GM12864 (cell line): ENCODE results near the gene PAK5.

Source experiments
- DNase-seq: peaks from one replicate; pipeline ENCODE4 v3.0.0-alpha.2; 2011; ENCODE audit warnings: low read depth
- H3K4me3 ChIP-seq: 2 replicates; pipeline ENCODE4 v1.5.1; 2011; ENCODE audit warnings: mild to moderate bottlenecking, low read depth, low read length, control low read depth
- TF ChIP-seq, protein P1 (sequence below): IDR thresholded peaks from 2 replicates; pipeline ENCODE4 v1.5.1; 2011; ENCODE audit warnings: low read depth, mild to moderate bottlenecking, moderate library complexity, low read length, control low read depth, inconsistent platforms; ENCODE audit errors: missing control alignments

The PAK5 gene

DNA sequence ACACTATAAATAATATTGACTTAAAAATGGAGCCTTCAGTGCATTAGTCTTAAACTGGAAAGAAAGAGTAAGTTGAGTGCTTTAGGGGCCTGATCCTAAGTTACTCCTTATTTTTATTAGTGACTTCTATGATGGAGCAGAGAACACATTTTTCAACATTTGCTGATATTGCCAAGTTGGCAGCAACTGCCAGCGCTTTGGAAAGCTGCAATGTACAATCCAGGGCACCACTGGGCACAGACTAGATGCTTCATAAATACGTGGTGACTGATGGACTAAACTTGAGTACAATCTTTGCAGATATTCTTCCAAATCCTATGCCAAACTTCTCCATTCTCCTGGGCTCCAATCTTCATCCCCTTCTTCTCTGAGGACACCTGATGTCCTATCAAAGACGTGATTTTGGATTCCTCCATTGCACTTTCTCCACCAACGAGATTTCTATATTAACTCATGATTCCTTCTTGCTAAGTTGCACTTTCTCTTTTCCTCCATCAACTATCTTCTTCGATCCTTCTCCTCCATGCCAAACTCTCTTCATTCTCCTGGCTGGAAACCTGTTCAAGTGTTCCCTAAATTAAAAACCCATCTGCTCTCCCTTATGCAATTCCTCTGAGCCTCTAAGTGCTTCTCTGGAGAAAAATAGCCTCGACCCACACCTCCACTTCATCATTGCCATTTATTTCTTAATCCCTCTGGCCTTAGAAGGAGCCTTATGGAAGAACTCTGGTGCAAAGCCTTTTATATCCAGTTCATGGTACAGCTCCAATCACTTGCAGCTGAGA is 28.5 kb upstream of the PAK5 start:
- TF ChIP-seq, protein P1, sequence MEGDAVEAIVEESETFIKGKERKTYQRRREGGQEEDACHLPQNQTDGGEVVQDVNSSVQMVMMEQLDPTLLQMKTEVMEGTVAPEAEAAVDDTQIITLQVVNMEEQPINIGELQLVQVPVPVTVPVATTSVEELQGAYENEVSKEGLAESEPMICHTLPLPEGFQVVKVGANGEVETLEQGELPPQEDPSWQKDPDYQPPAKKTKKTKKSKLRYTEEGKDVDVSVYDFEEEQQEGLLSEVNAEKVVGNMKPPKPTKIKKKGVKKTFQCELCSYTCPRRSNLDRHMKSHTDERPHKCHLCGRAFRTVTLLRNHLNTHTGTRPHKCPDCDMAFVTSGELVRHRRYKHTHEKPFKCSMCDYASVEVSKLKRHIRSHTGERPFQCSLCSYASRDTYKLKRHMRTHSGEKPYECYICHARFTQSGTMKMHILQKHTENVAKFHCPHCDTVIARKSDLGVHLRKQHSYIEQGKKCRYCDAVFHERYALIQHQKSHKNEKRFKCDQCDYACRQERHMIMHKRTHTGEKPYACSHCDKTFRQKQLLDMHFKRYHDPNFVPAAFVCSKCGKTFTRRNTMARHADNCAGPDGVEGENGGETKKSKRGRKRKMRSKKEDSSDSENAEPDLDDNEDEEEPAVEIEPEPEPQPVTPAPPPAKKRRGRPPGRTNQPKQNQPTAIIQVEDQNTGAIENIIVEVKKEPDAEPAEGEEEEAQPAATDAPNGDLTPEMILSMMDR: no peak
- no peak for DNase-seq
- no peak overlapping the region for H3K4me3 ChIP-seq

DNA sequence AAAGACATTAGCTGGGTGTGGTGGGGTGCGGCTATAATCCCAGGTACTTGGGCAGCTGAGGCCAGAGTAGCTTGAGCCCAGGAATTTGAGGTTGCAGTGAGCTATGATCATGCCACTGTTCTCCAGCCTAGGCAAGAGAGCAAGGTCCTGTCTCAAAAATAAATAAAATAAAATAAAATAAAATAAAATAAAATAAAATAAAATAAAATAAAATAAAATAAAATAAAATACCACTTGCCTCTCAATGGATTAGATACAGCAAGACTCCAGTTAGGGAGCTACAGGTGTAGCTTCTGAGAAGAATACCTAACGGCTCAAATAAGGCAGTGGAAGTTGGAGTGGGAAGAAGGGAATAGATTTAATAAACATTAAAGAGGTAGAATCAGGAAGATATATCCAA is 13.7 kb upstream of the PAK5 start:
- DNase-seq: no peak
- no peak overlapping the region for H3K4me3 ChIP-seq
- TF ChIP-seq, protein P1: no peak

DNA sequence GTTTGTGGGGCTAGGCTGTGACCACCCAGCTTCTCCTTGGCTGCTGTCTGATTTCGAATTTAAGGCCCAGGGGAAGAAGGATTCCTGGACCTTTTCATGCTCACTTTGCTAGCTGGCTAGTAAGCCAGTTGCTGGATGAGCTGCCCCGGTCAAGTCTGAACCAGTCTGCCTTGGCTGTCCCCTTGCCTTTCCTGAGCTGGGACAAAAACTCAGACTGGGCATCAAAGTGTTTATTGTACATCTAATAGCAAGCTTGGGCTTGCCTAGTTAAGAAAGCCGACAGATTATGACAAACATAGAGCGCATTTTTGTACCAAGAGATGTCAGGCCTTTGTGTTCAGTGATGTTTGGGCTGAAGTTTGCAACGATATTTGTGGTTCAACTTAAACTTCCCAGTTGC is 750 bp upstream of the PAK5 start:
- H3K4me3 ChIP-seq: no peak overlapping the region
- TF ChIP-seq, protein P1: no peak
- DNase-seq: no peak

DNA sequence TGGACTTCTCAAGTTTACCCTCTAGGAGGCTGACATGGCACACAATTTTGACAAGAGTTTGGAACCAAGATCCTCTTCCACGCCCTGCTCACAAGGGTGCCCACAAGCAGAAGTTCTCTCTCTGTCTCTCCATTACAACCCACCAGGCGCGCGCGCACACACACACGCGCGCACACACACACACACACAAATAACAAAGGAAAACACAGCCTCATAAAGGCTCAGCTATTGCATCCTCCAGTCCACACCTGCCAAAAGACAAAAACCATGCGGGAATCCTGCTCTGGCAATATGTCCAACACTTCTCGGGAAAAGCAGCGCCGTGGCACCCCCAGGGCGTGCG is 870 bp downstream of the PAK5 start:
- H3K4me3 ChIP-seq: no peak overlapping the region
- TF ChIP-seq, protein P1: no peak
- DNase-seq: no peak

DNA sequence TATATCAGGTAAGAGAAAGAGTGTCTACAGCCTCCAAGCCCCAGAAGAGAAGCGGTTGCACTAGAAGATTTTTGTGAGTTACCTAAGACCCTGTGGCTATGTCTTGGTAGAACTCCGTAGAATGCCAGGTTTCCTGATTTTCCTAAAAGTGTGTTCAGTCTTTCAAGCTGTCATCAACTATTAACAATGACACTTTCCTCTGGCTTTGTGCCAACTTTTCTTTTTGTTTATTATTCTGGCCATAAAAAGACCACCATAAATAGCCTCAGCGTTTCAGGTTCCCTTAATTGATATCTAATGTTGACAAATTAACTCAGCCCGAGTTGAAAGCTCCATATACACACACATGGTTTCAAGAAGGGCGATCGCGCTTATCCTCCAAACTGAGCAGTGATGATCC is 1.2 kb downstream of the PAK5 start:
- H3K4me3 ChIP-seq: no peak overlapping the region
- no peak for DNase-seq
- TF ChIP-seq, protein P1: no peak

DNA sequence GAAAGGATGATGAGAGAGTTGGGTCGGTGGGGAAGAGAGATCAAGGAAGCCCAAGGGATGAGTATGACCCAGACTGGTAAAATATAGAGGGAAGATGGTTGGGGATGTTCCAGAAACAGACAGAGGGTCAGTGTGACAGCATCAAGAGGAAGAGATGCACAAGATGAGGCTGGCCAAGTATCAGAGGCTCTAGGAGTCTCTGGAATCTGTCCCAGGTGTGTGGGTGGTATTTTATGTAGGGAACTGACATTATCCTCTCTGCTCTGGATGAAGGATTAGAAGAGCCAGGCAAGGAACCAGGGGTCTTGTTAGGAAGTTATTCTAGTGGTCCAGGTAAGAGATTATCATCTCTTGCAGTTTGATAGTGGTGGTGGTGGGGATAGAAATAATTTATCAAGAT is 3.6 kb downstream of the PAK5 start:
- TF ChIP-seq, protein P1: no peak
- DNase-seq: no peak
- no peak overlapping the region for H3K4me3 ChIP-seq

DNA sequence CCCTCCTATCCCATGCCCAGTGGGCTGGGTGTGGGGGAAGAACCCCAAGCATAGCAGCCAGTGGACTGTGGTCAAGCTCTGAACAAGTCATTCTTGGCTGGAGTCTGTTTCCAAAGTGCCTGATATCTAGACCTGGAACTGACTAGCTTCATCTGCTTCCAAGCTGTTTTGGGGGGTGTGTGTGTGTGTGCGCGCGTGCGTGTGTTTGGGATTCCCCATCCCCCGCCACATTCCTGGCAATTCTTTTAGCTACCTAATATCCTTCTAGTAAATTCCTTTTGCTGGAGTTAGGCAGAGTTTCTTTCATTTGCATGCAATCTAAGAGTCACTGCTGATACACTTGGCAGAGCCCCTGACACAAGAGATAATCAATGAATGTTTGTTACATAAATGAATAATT is 7.8 kb downstream of the PAK5 start:
- no peak overlapping the region for H3K4me3 ChIP-seq
- no peak for DNase-seq
- TF ChIP-seq, protein P1: no peak
